GM12878 (cell line): ENCODE measurements around the gene CPNE5. TPM values are rescaled to one million over a fixed set of nuclear protein-coding genes. Genes with fewer than 3 reads are reported as not detected.

ENCODE experiments used
- ATAC-seq: fragments of 200-7000 bp; cut with Tn5 transposase; 3 replicates; pipeline ENCODE4 v1.9.1; 2020; ENCODE audit warnings: mild to moderate bottlenecking, moderate library complexity
- BruUV-seq: library from RNA; stranded (reverse); fragments of 400-500 nt; replicated peaks from 2 replicates; lab custom pipeline; 2021; lab: Mats Ljungman, UMichigan
- CTCF ChIA-PET: fragments of 300-600 bp; sonication (Branson Sonifier 250); formaldehyde crosslinking; extraction: SDS; loops from one replicate; lab custom pipeline; 2021; ENCODE audit warnings: inconsistent platforms; lab: Yijun Ruan, JAX
- POLR2A ChIA-PET: fragments of 350-600 bp; formaldehyde crosslinking; extraction: SDS; loops from one replicate; lab custom pipeline; 2021; ENCODE audit warnings: inconsistent platforms; lab: Charles Lee
- RAD21 ChIA-PET: fragments of 300-600 bp; sonication (Branson Sonifier 250); formaldehyde crosslinking; loops from one replicate; lab custom pipeline; 2023; ENCODE audit warnings: antibody characterized with exemption; ENCODE audit not compliant: unreplicated experiment; lab: Charles Lee
- SMC1A ChIA-PET: fragments of 300-600 bp; sonication (Branson Sonifier 250); formaldehyde crosslinking; loops from one replicate; lab custom pipeline; 2023; ENCODE audit not compliant: unreplicated experiment, uncharacterized antibody; lab: Charles Lee
- DNase-seq: peaks from one replicate; pipeline ENCODE4 v3.0.0-alpha.2; 2011; ENCODE audit warnings: low read depth, low spot score
- FAIRE-seq: peaks from 3 replicates; lab custom pipeline; 2011; peaks lifted over from hg19 to GRCh38; lab: Jason Lieb, UNC
- H2AFZ ChIP-seq: 2 replicates; pipeline ENCODE4 v1.6.0; 2011; ENCODE audit warnings: low read depth, low read length, control low read depth; ENCODE audit not compliant: control insufficient read depth
- H3K27ac ChIP-seq: 2 replicates; pipeline ENCODE4 v1.5.1; 2011; ENCODE audit warnings: control low read depth; ENCODE audit not compliant: control insufficient read depth, insufficient read depth
- H3K27me3 ChIP-seq, 2 experiments: replicated peaks in 1 of 2; 2 replicates each; pipeline versions ENCODE4 v1.6.0 to v1.6.1; 2011; ENCODE audit warnings: low read length in 1 of 2; ENCODE audit not compliant: control insufficient read depth in 2 of 2, insufficient read depth in 2 of 2
- H3K36me3 ChIP-seq, 2 experiments: 2 replicates each; pipeline ENCODE4 v1.5.1; 2011; ENCODE audit warnings: low read length in 1 of 2; ENCODE audit not compliant: control insufficient read depth in 2 of 2, insufficient read depth in 2 of 2
- H3K4me1 ChIP-seq: 2 replicates; pipeline ENCODE4 v1.6.1; 2011; ENCODE audit warnings: mild to moderate bottlenecking, low read length, moderate library complexity, mixed read lengths; ENCODE audit not compliant: control insufficient read depth, insufficient read depth
- H3K4me2 ChIP-seq: 2 replicates; pipeline ENCODE4 v1.6.0; 2011; ENCODE audit warnings: control low read depth; ENCODE audit not compliant: control insufficient read depth, insufficient read depth
- H3K4me3 ChIP-seq: fragments of 200-600 bp; sonication (generic); 2 replicates; pipeline ENCODE4 v1.5.1; 2016
- H3K79me2 ChIP-seq: 2 replicates; pipeline ENCODE4 v1.6.0; 2011; ENCODE audit warnings: low read length; ENCODE audit not compliant: control insufficient read depth, insufficient read depth
- H3K9ac ChIP-seq: 2 replicates; pipeline ENCODE4 v1.8.0; 2011; ENCODE audit warnings: low read length, control low read depth, mixed read lengths; ENCODE audit not compliant: control insufficient read depth, insufficient read depth
- H3K9me3 ChIP-seq: replicated peaks from 3 replicates; pipeline ENCODE4 v1.5.1; 2011; ENCODE audit warnings: mild to moderate bottlenecking, low read length; ENCODE audit not compliant: control insufficient read depth, insufficient read depth
- H4K20me1 ChIP-seq: 2 replicates; pipeline ENCODE4 v1.6.0; 2011; ENCODE audit not compliant: control insufficient read depth, insufficient read depth
- ATF2 ChIP-seq: IDR thresholded peaks from 2 replicates; pipeline ENCODE4 v1.6.1; 2012; ENCODE audit warnings: low read length, inconsistent platforms
- BCL3 ChIP-seq: IDR thresholded peaks from 2 replicates; pipeline ENCODE4 v1.6.1; 2011; ENCODE audit warnings: borderline replicate concordance, low read depth, mild to moderate bottlenecking, moderate library complexity, low read length; ENCODE audit not compliant: insufficient read depth, poor library complexity, severe bottlenecking
- CEBPZ ChIP-seq: fragments of 150-350 bp; IDR thresholded peaks from 2 replicates; pipeline ENCODE4 v1.6.1; 2016; ENCODE audit warnings: low read depth, low read length
- ETV6 ChIP-seq, 2 experiments: fragments of 450-650 bp in 1 of 2; IDR thresholded peaks in 1 of 2; conservative IDR thresholded peaks in 1 of 2; 2 replicates each; pipeline ENCODE4 v1.6.1; 2014; ENCODE audit warnings: antibody characterized with exemption in 1 of 2, borderline replicate concordance in 1 of 2, low read depth in 1 of 2, mild to moderate bottlenecking in 1 of 2, moderate library complexity in 1 of 2
- IRF4 ChIP-seq: IDR thresholded peaks from 2 replicates; pipeline ENCODE4 v1.6.1; 2011; ENCODE audit warnings: low read depth, low read length
- NRF1 ChIP-seq: conservative IDR thresholded peaks from 2 replicates; pipeline ENCODE4 v1.6.1; 2011; ENCODE audit warnings: mild to moderate bottlenecking, low read depth, low read length, improper control_type of control experiment
- RFX5 ChIP-seq: IDR thresholded peaks from 2 replicates; pipeline ENCODE4 v1.6.1; 2011; ENCODE audit warnings: low read depth, low read length, improper control_type of control experiment
- SPI1 ChIP-seq: IDR thresholded peaks from 2 replicates; pipeline ENCODE4 v1.6.1; 2011; ENCODE audit warnings: low read depth, mild to moderate bottlenecking, low read length, moderate library complexity, borderline replicate concordance; ENCODE audit not compliant: insufficient read depth
- STAT1 ChIP-seq: fragments of 450-650 bp; conservative IDR thresholded peaks from 2 replicates; pipeline ENCODE4 v1.6.1; 2014; ENCODE audit warnings: antibody characterized with exemption, mild to moderate bottlenecking
- USF2 ChIP-seq: IDR thresholded peaks from 2 replicates; pipeline ENCODE4 v1.6.1; 2011; ENCODE audit warnings: low read depth, low read length, improper control_type of control experiment, borderline replicate concordance
- ZNF207 ChIP-seq: fragments of 450-650 bp; IDR thresholded peaks from 2 replicates; pipeline ENCODE4 v1.6.1; 2014; ENCODE audit warnings: antibody characterized with exemption, mild to moderate bottlenecking, borderline replicate concordance
- ZSCAN29 ChIP-seq: fragments of 450-650 bp; IDR thresholded peaks from 2 replicates; pipeline ENCODE4 v1.6.1; 2017; ENCODE audit warnings: mild to moderate bottlenecking, moderate library complexity
- ZZZ3 ChIP-seq: IDR thresholded peaks from 2 replicates; pipeline ENCODE4 v1.6.1; 2011; ENCODE audit warnings: low read depth; ENCODE audit not compliant: control insufficient read depth, insufficient read length
- WGBS: methylation state at CpG from one replicate; pipeline ENCODE4 v1.1.6; 2016; ENCODE audit warnings: low lambda C conversion rate; ENCODE audit not compliant: insufficient replicate concordance, insufficient coverage; ENCODE audit errors: missing lambda C conversion rate; 5-methylcytosine and 5-hydroxymethylcytosine counted together
- in situ Hi-C: fragments of 300-500 bp; cut with MboI; formaldehyde crosslinking; loops from 9 replicates; pipeline ENCODE4 v1.14.3; 2018; ENCODE audit warnings: mixed read lengths
- intact Hi-C: fragments of 100-400 bp; cut with micrococcal nuclease; formaldehyde crosslinking; loops from one replicate; pipeline ENCODE4 v1.14.2; 2022; ENCODE audit not compliant: unreplicated experiment
- polyA plus RNA-seq, 11 experiments: library from polyadenylated mRNA; depleted of rRNA in 4 of 11; unstranded in 6 of 11; stranded (reverse) in 5 of 11; fragments of >200 nt; fragmentation: Nextera tagmentation in 4 of 11; fragmentation: Illumina TruSeq in 1 of 11; extraction: Ambion mirVana in 4 of 11; extraction: Trizol in 1 of 11; gene quantifications; 1 replicate in 1 of 11; 2 replicates in 10 of 11; pipeline versions ENCODE4 v1.2.1 to v1.2.3, GENCODE V29; 2011 to 2016; ENCODE audit warnings: inconsistent platforms in 2 of 11, missing spikeins in 2 of 11, low read depth in 1 of 11
- total RNA-seq, 4 experiments: library from RNA; depleted of rRNA in 3 of 4; stranded (reverse); fragments of >200 nt in 3 of 4; fragmentation: Illumina TruSeq in 1 of 4; extraction: Trizol in 1 of 4; gene quantifications; 2 replicates each; pipeline versions ENCODE4 v1.2.1 to v1.2.3, GENCODE V29; 2013 to 2021

Gene CPNE5
- total and polyA plus RNA-seq, 10 of the 15 experiments (the other 5 are each of a cell fraction or from before 2014, with no cell fraction given): 2.4 to 39.1 (median 18.2) TPM

- no peak for TF ChIP-seq ATF2
- TF ChIP-seq USF2: no peak
- TF ChIP-seq ZZZ3: no peak
- no peak for TF ChIP-seq RFX5
- no peak for TF ChIP-seq ZSCAN29
- no peak for TF ChIP-seq STAT1
These were observed at the start of gene CPNE5 (continued) for GRCh38 chr6:36838896-36839748.

GRCh38 chr6:36888115-36888643, 48.9 kb upstream of the CPNE5 start:
- H4K20me1 ChIP-seq: no peaks in the 10 kb centered on the region
- H3K4me3 ChIP-seq: no peak overlapping the region
- no peak overlapping the region for H3K27ac ChIP-seq
- RAD21 ChIA-PET: interaction anchor here (0.6 to 2.5 kb wide), 3 partner anchors 130 to 284 kb away, joined by 3 to 11 read pairs (median 3); no protein-coding TSS in a partner anchor
- DNase-seq (no peak), ATAC-seq (no peak), FAIRE-seq (no peak)
- POLR2A ChIA-PET: interaction anchor here (0.6 to 1.9 kb wide), 5 partner anchors 13 to 1092 kb away, joined by 3 to 10 read pairs (median 5); partner anchors contain the start of gene PPIL1
- no peak overlapping the region for H3K4me2 ChIP-seq
- no TSS peak for BruUV-seq
- CTCF ChIA-PET: interaction anchor here (0.8 to 4.1 kb wide), 5 partner anchors 8 to 130 kb away, joined by 3 to 18 read pairs (median 9); no protein-coding TSS in a partner anchor
- H2AFZ ChIP-seq: no peak overlapping the region
- H3K27me3 ChIP-seq: no peaks in the 10 kb centered on the region
- no peaks in the 10 kb centered on the region for H3K9me3 ChIP-seq
- no peaks in the 10 kb centered on the region for H3K4me1 ChIP-seq
- intact Hi-C loops (loop anchor here (5.0 kb wide), 1 partner anchor 284 kb away; the partner anchor contains the start of gene PIM1), in situ Hi-C loops (loop anchor here (5.0 kb wide), 1 partner anchor 319 kb away; no protein-coding TSS in a partner anchor)
- WGBS: 92% methylated on average over 7 of the region's 7 CpGs
- H3K36me3 ChIP-seq: no peaks in the 10 kb centered on the region
- H3K9ac ChIP-seq: no peak overlapping the region
- peaks cover 14% of the 10 kb centered on the region for H3K79me2 ChIP-seq
- SMC1A ChIA-PET: interaction anchor here (0.7 to 2.1 kb wide), 5 partner anchors 9 to 130 kb away, joined by 3 to 9 read pairs (median 5); no protein-coding TSS in a partner anchor
- TF ChIP-seq IRF4 (no peak), ZNF207 (no peak), BCL3 (no peak), CEBPZ (no peak), NRF1 (no peak), ETV6 (conservative IDR thresholded peaks at IDR 0.05 in 1 of 2, IDR thresholded peaks at IDR 0.05 in 1 of 2; ENCODE audit: borderline replicate concordance in 1 of 2, low read depth in 1 of 2) (no peak), SPI1 (no peak)
